AG09309 (cell line): Measurements from ENCODE around the gene SLC6A13.

ENCODE experiments used
- DNase-seq: peaks from one replicate; pipeline ENCODE4 v3.0.0-alpha.2; 2010; ENCODE audit warnings: low read depth
- H3K4me3 ChIP-seq: 2 replicates; pipeline ENCODE4 v1.5.1; 2011; ENCODE audit warnings: mild to moderate bottlenecking, low read depth, low read length, moderate library complexity; ENCODE audit not compliant: control insufficient read depth
- CTCF ChIP-seq: IDR thresholded peaks from 2 replicates; pipeline ENCODE4 v1.5.1; 2011; ENCODE audit warnings: mild to moderate bottlenecking, low read depth, low read length, inconsistent platforms; ENCODE audit not compliant: insufficient read depth, control insufficient read depth; ENCODE audit errors: missing control alignments

The SLC6A13 gene

GRCh38 chr12:195951-196350, 66.7 kb downstream of the SLC6A13 start:
- H3K4me3 ChIP-seq, result no peak overlapping the region
- no peak for TF ChIP-seq CTCF
- no peak for DNase-seq

GRCh38 chr12:195156-195555, 67.5 kb downstream of the SLC6A13 start:
- H3K4me3 ChIP-seq, result no peak overlapping the region
- no peak for TF ChIP-seq CTCF
- DNase-seq, result no peak

- TF ChIP-seq CTCF, result no peak
- H3K4me3 ChIP-seq, result no peak overlapping the region
- no peak for DNase-seq
Measured at GRCh38 chr12:194276-194675, 68.4 kb downstream of the SLC6A13 start.

- H3K4me3 ChIP-seq, result no peak overlapping the region
- no peak for TF ChIP-seq CTCF
- no peak for DNase-seq
Measured at GRCh38 chr12:193261-193660, 69.4 kb downstream of the SLC6A13 start.

GRCh38 chr12:191541-191940, 71.1 kb downstream of the SLC6A13 start:
- H3K4me3 ChIP-seq, result no peak overlapping the region
- TF ChIP-seq CTCF, result no peak
- DNase-seq, result no peak

- H3K4me3 ChIP-seq, result no peak overlapping the region
- DNase-seq, result no peak
- no peak for TF ChIP-seq CTCF
Measured at GRCh38 chr12:190881-191280, 71.8 kb downstream of the SLC6A13 start.

GRCh38 chr12:189622-189962, 73.0 kb downstream of the SLC6A13 start:
- DNase-seq, result no peak
- no peak for TF ChIP-seq CTCF

More at GRCh38 chr12:189622-189962, 73.0 kb downstream of the SLC6A13 start:
- H3K4me3 ChIP-seq, result no peak overlapping the region
